HG03196 (cell line): ENCODE measurements around the gene KCNJ15.
"Not testable (repeated sequence)": the region's sequence is repeated elsewhere in the genome, so short reads cannot be mapped to it uniquely, and the experiment has no call there.

ENCODE experiments used
- ATAC-seq: cut with Tn5 transposase; IDR thresholded peaks from one replicate; pipeline ENCODE4 v1.9.1; 2021; ENCODE audit not compliant: unreplicated experiment

Gene KCNJ15

DNA sequence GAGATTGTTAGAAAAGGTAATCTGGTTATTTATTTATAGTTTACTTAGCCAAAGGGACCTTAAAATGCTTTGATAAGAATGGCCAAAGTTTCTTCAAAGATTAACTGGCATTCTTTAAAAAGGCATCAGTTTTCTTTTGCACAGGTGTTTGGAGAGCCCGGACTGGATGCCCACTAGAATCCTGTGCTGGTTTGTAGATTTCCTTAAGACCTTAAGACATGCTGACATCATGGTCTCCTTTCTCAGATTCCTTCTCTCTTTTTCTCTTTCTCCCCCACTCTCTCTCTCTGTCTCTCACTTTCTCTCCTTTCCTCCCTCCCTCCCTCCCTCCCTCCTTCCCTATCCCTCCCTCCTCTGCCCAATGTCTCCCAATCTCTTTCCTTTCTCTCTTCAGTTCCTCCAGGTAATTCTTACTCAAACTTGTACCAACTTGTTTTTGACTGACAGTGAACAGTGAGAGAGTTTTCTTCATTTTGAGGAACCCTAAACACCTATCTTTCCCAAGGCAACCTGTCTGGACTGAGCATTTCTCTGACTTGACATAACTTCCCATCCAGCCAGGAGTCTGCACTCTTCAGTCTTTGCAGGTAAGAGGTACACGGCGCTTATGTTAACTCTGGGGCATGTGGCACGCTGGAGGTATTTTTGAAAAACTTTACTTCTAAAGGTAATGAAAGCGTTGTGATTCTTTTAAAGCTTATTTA is at the start of gene KCNJ15:
KCNJ15 (plus strand) TSS at position 393 of the 704 bp plus-strand sequence. CDS start 42,271 bp downstream, outside the sequence.
- ATAC-seq: no peak

DNA sequence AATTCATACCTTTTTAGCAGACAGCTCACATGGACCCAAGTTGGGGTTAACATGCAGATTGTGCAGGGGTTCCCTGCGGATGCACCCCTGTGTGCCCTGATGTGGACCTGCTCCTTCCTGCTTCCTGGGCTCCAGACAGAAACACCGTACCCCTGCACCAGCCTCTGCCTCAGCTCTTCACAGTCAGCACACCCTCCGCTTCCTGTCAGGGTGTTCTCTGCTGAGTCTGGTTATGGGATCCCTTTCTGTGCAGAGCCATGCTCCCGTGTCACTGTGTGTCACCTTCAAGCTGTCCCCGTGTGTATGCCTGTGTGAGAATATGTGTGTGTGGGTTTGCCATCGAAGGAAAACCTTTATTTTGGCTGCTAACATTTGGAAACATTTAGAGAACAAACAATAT is 48.7 kb upstream of the KCNJ15 start:
- no peak for ATAC-seq

DNA sequence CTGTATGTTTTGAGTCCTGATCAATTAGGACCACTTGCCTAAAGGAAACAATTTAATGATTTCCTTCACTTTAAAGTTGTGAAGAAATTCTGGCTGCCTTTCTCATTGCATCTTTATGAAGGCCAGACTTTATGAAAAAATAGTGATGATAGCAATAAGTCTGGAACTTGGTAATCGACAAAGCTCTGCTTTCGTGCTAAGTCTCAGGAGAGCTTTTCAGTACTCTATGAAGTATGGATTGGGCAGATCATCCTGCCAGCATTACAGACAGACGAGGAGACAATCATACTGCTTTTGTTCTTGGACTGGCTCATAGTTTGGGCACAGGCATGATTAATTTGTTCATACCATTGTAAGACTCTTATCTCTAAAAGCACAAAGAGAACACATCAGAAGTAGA is 45.5 kb upstream of the KCNJ15 start:
- no peak for ATAC-seq

DNA sequence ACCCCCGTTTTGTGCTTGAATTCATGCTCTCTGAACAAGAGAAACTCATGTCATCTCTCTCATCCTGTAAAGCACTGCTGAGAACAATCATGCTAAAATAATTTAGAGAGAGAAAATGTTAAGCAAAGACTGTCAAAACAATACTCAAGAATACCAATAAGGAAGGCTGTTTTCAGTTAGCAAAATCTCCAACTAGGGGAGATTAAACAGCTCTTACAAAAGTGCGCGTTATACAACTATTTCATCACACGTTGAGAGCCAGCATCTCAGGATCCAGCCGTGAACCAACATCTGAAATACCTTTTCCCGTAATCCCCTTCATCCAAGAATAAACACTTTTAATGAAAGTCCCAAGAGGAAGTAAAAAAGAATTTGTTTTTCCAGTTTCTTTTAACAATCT is 44.1 kb upstream of the KCNJ15 start:
- no peak for ATAC-seq

DNA sequence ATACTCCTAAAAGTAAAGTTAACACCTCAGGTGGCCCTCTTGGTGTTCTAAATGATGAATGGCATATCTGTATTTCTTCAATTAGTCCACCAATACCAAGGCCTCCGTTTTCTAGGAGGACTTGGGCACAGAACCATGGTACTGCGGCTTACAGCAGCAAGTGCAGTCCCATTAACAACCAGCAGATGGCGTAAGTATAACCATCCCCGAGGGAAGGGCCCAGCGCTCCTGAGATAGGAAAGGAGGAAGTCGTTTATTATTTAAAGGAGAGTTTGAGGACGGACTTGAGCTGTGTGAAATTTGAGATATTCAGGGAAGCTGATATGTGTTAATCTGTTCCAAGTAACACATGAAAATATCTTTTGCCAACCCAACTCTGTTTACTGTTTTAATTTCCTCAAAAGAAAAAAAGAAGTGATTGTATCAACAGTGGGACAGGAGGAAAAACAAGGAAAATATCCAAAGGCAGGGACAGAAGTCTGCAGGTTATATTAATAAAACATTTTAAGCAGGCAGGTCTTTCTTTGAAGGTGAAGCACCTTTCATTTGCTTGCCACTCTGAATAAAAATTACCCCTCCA is 37.7 kb upstream of the KCNJ15 start:
- ATAC-seq: no peak

DNA sequence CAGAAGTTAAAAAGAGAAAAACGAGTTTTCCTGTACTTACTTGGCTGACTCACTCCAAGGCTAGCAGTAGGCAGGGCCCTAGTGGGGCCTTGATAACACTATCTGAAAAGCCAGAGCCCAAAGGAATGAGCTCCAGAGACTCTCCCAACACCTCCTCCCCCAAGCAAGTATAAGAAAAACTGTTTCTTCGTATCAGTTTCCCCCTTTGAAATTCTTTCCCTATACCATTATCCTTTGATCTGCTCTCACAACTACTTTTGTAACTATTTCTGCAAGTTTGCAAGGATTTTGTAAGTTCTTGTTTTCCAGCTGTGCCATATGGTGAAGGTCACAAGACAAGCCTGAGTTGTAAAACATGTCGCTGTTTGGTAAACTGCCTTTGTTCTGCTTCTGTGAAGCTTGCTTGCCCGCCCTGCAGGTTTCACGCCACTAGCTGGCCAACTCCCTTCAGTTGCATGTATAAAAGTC is 36.5 kb upstream of the KCNJ15 start:
- no peak for ATAC-seq

DNA sequence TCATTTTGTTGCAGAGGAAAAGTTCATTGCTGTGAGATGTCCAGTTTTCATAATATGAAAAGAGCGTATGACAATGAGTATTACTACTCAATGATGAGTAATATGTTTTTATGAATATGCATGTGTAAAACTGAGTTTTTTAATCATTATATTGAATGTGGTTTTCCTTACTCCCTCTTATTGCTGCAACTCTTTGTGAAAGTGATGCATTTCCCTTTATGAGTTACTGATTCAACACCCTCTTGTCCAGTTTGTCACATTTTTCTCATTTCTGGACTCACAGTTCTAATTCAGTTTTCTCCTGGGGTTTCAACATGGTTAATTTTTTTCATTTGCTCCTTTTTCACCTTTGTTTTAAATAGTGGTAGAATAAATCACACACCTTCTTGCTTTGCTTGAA is 35.2 kb upstream of the KCNJ15 start:
- ATAC-seq: peak; percentile 66

DNA sequence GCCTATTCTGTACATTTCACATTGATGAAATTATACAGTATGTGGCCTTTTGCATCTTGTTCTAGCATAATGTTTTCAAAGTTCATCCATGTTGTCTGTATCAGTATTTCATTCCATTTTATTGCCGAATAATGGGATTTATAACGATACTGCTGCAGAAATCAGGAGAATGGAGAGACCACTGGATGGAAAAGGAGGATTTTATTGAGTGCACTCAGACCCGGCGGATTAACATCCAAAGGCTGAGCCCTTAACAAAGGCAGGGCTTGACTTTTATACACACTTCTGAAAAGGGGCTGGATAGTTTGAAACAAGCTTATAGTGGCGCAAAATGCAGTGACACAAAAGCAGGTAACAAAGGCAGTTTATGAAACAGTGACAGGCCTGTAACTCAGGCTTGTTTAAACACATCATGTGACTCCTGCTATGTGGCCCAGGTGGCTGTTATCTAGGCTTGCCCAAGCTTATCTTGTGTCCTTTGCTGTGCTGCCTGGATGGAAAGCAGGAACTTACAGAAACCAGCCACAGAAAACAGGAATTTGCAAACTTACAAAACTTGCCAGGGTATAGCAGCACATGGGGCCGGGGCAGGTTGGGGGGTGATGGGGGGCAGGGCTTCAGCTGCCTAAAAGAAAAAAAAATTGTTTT is 32.8 kb upstream of the KCNJ15 start:
- no peak for ATAC-seq

DNA sequence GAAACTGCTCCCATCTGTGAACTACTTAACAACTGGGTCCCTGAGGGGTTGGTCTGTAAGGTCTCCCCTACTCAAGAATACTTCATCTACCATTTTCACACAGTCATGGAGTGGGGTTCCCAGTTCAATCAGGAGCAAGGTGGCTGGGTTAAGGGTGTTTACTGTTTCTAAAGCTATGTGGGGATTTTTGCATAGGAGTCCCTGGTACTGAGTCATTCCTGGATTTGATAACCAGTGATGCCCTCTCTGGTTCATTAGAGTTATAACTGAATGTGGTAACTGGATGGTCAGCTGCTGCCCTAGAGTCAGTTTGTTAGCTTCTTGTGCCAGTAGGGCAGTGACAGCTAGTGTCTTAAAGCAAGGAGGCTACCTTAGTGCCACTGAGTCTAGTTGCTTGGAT is 29.4 kb upstream of the KCNJ15 start:
- ATAC-seq: no peak

DNA sequence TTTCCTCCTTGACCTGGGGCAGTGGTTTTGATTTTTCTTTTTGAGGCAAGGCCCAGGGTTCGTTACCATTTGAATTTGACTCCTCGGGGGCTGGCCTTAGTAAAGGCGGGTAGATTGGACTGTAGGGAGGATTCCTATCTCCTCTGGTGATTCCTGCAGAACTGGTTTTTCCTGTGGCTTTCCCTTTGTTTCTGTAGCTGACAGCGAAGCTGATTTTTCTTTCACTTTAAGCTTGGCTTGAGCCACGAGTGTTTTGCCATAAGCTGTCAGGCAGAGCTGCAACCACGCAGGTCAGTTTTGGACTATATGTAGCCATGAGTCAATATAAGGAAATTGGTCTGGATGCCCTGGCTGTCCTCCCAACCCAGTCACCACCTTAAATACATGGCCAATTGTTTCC is 28.7 kb upstream of the KCNJ15 start:
- ATAC-seq: no peak

DNA sequence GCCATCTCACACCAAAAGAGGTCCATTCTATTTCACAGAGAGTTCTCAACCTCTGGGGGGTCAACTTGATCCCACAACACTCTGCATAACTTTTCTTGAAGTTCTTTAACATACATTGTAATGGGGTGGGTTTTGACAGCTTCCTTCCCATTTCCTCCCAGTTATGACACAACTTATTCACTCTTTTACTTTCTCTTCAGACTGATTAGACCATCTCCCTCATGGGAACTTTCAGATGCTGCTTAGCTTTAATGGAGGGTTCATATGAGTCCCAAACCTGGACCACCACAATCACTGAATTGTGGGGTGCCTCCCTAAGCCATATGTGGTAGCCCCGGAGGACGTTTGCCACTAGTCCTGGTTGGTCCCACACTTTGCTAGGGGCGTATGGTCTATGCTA is 28.3 kb upstream of the KCNJ15 start:
- ATAC-seq: no peak

DNA sequence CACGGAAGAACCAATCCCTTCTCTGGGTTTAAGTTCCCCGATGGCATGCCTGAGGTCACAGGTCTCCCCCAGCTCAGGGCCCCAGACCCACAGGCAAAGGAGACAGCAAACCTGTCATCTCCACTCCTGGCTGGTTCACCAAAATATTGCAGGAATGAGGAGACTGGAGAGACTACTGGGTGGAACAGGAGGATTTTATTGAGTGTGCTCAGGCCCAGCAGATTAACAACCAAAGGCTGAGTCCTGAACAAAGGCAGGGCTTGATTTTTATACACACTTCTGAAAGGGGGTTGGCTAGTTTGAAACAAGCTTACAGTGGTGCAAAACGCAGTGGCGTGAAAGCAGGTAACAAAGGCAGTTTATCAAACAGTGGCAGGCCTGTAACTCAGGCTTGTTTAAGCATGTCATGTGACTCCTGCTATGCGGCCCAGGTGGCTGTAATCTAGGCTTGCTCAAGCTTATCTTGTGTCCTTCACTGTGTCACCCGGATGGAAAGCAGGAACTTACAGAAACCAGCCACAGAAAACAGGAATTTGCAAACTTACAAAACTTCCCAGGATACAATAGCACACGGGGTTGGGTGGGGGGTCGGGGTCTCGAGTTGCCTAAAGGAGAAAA is 27.4 kb upstream of the KCNJ15 start:
- ATAC-seq: no peak

DNA sequence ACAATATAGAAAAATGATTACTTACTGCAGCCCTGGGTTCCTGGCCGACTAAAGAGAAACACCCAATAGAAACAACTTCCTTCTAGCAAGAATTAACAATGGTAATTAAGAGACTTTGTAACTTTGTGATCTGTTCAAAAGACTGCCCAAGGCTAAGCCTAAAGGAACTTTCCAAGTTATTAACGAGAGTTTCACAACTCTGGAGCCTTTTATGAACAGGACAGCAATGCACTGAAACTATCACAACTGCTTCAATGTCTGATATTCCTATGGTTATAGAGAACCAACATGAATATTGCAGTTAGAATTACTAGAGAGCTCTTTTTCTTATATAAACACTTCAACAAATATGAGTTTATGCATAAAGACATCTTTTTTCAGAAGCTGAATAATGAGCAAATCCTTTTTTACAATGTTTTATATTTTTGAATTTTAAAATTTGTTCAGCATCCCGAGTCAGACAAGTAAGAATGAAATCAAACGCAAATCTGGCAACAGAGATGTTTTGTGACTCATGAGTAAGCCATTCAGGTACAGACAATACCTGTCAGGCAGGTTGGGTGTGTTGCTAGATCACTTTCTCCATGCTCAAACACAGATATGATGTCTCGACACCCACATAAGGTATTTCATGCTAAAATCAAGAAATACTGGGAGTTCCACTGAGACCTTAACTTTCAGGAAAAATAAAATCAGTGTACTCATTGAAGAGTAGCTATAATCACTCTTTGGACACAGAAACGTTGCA is 22.2 kb upstream of the KCNJ15 start:
- ATAC-seq: no peak

DNA sequence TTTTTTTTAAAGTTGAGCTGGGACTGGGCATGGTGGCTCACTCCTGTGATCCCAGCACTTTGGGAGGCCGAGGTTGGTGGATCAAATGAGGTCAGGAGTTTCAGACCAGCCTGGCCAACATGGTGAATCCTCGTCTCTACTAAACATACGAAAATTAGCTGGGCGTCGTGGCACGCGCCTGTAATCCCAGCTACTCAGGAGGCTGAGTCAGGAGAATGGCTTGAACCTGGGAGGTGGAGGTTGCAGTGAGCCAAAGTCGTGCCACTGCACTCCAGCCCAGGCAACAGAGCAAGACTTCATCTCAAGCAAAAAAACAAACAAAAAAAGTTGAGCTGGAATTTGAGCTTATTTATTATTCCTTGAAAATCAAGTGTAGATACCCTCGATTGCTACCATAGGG is 21.5 kb upstream of the KCNJ15 start:
- not testable (repeated sequence) for ATAC-seq

DNA sequence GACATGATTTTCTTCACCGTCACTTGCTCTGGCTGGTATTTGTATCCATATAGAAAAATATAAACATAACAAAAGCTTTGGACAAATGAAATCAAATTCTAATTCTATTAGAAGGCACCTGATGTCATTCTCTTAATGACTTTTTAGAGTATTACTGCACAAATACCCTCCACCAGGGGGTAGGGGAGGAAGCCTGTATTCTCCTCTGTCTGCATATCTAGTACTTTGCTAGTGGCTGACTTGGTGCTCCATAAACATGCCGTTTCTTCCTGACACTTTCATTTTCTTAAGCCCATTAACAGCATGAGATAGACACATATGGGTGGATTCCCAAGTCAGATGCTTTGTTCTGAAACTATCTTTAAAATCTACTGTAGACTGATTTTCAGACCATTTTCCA is 20.6 kb upstream of the KCNJ15 start:
- ATAC-seq: no peak

DNA sequence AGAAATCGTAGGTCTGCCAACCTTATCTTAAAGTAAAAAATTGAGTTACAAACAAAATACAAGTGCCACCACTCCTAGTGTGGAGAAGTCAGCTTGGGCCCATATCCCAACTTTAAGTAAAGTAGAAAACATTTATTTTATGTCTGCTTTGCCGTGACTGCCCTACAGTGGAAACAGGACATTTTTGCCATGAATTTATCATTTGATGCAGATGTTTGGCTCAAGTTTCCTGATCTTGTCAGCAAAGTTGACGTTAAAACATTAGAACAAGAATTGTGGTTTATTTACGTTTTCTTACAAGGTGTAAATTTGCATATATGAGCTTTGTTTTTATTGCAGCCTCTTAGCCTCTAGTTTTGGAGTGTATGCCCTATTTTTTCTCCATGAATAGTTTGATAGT is 17.1 kb upstream of the KCNJ15 start:
- ATAC-seq: no peak

DNA sequence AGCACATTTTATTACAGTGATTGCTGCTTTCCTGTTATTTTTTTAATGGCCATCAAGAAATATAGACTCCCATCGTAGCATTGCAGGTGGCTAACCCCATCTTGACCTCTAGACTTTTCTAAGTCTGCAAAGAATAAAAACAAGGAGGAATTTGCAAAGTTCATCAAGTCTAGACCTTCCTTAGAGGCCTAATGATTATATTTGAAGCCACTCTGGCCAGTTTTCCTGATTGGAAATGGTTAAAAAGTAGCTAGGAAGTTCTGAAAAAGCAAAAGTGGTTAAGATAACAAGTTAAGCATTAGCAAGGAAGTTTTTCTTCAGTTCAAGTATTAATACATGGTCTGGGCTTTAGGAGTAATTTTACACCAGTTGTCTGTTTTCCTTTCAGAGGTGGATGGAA is 16.7 kb upstream of the KCNJ15 start:
- ATAC-seq: no peak

DNA sequence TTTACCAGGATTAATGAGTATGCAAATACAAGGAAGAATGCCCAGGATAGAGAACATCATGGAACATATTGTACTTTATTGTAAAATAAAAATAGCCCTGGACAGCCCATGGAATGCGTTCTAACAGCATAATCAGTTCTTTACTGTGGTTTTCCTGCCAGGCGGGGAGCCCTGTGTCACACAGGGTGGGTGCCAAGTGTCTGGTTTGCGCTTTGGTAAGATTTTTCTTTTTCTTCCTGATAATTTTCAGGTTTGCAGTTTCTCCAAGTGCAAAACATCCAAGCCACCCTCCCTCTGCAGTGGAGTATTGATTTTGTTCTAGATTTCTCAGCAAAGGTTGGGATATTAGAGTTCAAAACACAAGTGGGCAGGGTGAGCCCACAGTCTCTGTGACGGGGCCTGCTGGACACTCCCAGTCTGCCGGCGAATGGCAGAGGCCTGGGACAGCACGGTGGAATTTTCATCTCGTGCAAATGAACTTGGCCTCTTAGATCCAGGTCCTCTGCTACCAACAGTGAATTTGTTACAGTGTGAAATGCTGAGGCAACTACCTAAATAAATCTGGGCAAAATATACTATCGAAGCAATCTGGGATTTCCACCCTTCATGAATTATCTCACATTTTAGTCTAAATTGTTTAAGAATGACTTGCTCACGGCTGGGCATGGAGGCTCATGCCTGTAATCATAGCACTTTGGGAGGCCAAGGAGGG is 15.6 kb upstream of the KCNJ15 start:
- ATAC-seq: no peak

DNA sequence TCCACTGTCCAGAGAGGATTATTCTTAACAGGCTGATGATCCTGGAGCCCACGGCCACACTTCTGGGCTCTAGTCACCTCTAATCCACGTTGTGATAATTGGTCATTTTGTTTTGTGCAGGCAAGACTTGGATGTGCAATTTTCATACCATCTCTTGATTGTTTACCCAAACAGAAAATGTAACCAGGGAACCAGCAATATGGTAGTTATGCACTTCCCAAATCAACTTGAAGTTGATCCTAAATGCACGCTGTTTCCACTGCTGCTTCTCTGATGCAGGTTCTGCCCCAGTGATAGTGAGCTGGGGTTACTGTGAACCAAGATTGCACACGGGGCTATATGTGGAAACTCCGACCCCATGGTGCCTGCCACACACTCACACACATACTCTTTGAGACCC is 14.7 kb upstream of the KCNJ15 start:
- no peak for ATAC-seq

DNA sequence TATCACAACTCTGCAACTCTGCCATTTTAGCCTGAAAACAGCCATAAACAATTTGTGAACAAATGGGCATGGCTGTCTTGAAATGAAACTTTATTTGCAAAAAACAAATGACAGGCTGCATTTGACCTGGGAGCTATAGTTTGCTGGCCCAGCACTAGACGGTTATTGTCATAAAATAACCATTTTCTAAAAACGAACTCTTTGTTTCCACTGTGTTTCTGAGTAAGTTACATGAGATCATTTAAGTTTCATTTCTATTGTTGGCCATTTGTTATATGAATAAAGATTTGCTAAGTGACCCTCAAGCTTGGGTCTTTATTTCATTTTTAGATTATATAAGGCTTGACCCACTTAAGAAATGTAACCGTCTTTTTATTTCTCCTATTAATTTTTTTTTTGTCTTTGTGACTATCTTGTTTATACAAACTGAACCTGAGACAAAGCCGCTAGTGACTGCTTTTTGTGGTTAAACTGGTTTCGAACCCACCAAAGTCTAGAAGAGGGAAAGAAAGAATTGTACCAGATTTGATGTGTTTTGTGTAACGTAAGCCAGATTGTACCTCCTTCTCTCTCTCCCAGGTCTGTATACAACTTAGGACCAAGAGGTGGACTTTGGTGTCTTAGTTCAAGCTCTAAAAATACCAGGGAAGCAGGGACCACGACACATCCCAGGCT is 12.9 kb upstream of the KCNJ15 start:
- ATAC-seq: no peak
